GM18508 (cell line): ENCODE data around the gene SLC29A2.

ENCODE experiments used
- ATAC-seq: cut with Tn5 transposase; IDR thresholded peaks from one replicate; pipeline ENCODE4 v1.9.1; 2021; ENCODE audit warnings: moderate number of reproducible peaks; ENCODE audit not compliant: insufficient read depth, unreplicated experiment

SLC29A2 gene

GRCh38 chr11:66335531-66336233 is 35.9 kb downstream of the SLC29A2 start:
- ATAC-seq: no peak

GRCh38 chr11:66334605-66335442 is 36.7 kb downstream of the SLC29A2 start:
- no peak for ATAC-seq

GRCh38 chr11:66333896-66334604 is 37.5 kb downstream of the SLC29A2 start:
- no peak for ATAC-seq

GRCh38 chr11:66333220-66333877 is 38.2 kb downstream of the SLC29A2 start:
- no peak for ATAC-seq

GRCh38 chr11:66332371-66333219 is 39.0 kb downstream of the SLC29A2 start:
- no peak for ATAC-seq

- no peak for ATAC-seq
These were observed 39.8 kb downstream of the SLC29A2 start for GRCh38 chr11:66331542-66332370.

DNA sequence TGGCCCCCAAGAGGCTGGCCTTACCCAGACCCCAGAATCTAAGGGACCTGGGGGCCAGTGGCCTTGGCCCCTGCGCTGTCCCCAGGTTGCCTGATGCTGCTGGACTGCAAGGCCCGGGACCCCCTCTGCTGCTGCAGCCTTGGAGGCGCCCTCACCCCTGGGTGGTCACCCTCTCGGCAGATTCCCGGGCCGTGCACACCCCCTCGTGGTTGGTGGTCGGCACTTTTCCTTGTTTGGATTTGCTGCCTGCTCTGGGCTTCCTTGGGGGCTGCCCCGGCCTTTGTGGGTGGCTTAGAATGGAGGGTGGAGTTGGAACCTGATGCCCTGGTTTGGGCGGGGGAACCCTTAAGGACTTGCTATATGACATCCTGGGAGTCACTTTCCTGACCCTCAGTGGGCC is 40.6 kb downstream of the SLC29A2 start:
- no peak for ATAC-seq

DNA sequence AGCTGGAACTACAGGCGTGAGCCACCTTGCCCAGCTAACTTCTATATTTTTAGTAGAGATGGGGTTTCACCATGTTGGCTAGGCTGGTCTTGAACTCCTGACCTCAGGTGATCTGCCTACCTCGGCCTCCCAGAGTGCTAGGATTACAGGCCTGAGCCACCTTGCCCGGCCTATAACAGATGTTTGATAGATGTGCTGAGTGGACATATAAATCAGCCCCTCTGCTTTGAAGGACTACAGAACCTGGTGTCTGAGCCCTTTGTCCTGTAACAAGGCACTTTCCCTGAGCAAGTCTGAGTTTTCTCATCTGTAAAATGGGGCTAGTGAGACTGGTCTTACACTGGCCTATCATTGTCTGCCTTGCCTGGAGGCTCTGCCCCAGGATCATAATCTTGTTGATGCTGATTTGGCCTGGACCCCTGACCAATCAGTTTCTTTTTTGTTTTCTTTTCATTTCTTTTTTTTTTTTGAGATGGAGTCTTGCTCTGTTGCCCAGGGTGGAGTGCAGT is 42.3 kb downstream of the SLC29A2 start:
- no peak for ATAC-seq

DNA sequence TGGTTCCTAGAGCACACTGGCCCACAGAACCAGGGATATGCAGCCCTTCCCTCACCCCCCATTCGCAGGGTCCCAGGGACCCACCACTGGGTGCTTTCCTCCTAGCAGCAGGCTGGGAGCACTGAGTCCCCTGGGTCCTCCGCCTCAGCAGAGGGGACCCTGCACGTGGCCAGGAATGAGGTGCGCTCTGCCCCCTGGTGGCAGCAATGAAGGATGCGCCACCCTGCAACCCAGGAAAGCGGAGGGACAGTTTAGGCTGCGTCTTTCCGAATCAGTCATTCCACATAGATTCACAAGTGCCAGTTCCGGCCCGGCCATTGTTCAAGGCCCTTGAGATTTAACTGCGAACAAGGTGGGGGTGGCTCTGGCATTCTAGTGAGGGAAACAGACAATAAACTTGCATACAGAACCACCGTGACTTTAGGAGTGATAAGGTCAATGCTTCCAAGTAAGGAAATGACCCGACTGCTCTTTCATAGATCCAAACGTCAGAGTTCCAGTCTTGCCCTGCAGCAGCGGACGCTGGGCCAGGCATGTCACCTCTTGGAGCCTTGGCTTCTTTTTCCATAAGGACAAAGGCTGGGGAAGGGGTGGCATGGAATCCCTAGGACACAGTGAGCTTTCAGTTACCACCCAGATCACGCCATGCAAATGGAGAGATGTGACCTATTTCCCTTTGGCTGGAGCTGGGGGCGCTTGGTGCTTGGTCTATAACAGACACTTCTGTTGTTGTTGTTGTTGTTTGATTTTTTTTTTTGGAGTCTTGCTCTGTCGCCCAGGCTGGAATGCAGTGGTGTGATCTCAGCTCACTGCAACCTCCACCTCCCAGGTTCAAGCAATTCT is 43.0 kb downstream of the SLC29A2 start:
- ATAC-seq: no peak

DNA sequence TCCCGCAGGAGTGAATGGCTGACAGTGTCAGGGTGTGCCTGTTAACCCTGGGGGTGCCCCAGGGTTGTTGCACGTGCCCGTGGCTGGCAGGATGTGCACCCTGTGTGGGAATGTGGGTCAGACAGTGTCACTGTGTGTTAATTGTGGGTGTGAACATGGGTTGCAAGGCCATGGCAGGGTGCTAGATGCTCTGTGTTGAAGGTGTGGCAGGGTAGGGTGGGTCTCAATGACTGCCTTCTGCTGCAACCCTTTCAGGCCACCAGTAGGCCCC is 43.6 kb downstream of the SLC29A2 start:
- no peak for ATAC-seq

DNA sequence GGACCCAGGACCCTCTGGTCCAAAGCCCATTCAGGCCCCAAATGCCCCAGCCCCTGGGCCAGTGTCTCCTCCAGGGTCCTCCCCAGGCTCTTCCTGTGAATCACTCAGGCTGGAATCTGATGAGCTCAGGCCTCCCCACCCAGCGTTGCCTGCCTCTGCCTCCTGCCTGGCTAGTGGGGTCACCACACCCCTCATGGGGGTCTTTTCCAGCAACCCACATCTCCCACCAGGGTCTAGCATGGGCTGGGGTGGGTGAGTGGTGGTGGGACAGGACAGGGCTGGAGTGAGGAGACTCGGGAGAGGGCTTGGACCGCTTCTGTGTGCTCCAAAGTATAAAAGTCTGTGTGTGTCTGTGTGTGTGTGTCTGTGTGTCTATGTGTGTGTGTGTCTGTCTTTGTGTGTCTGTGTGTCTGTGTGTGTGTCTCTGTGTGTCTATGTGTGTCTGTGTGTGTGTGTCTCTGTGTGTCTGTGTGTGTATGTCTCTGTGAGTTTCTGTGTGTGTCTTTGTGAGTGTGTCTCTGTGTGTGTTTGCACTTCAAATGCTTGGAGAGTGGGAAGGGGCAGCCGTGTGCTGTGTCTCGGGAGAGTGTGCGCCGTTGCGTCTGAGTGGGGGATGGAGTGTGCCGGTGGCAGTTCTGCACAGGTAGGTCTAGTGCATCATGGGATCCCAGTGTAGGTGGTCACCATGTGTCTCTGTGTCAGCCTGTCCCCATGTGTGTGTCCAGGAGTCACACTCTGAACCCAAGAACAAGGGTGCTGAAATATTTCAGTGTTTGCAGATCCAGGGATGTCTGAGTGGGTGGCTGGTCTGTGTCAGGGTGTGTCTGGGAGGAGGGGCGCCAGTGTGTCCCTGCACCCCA is 44.2 kb downstream of the SLC29A2 start:
- ATAC-seq: no peak

DNA sequence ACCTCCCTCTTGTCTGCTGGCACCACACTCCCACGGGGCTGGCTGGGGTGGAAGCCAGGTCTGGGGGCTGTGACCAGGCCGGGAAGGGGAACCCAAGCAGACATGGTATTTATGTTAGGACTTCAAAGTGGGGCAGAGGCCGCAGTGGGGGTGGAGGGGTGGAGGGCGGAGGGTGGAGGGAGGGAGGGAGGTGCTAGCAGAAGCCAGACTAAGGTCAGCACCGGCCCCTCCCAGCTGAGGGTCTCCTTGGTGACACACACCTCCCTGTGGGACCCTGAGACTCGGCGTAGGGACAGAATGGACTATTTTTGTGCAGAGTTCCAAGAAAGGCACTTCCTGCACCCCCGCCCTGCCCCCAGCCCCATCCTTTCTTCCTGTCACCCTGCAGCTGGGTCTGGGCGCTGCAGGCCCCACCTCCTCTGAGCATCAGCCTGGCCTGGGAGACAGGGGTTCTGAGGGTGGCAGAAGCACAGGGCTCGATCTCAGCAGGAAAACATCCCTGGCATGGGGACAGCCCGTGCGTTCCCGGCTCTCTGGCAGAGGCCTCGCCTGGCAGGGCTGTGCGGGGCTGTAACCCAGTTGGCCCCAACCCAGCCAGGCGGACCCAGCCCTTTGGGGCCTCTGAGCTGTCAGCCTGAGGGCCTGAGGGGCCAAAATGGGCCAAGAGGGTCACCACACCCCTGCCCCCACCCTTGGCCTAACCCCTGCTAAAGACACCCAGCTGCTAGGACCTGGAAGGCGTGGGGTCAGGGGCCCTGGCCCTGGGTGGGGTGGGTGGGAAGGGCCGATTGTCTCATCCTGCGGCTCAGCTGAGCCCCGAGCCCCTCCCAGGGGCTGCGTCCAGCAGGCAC is 45.1 kb downstream of the SLC29A2 start:
- ATAC-seq: no peak

GRCh38 chr11:66325263-66325671 is 46.3 kb downstream of the SLC29A2 start:
- no peak for ATAC-seq

DNA sequence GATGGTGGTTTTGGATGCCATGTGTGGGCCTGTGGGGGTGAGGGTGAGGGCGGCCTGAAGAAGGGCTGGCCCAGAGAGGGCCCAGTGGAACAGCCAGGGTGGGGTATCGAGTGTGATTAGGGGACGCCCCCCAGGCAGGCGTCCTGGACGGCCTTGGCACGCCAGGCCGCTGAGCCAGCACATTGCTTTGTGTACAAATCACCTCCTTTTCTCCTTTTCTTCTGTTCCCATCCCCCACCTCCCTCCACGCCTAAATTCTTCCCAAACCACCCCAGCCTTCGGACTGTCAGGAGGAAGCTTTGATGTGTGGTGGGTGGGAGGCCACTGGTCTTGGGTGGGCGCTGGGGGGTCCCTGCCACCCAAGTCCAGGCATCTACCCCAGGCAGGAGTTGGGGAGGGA is 46.9 kb downstream of the SLC29A2 start:
- ATAC-seq: no peak

GRCh38 chr11:66323684-66324083 is 47.9 kb downstream of the SLC29A2 start:
- no peak for ATAC-seq

GRCh38 chr11:66322732-66323427 is 48.7 kb downstream of the SLC29A2 start:
- no peak for ATAC-seq
